ENCODE measurements around the gene OBSCN.

Gene OBSCN

GRCh38 chr1:228213917-228214808 is 6.3 kb downstream of the OBSCN start:
- Histone ChIP-seq H3K27me3 (ENCODE audit: insufficient read depth, poor library complexity, severe bottlenecking) (peaks cover 6% of the 10 kb centered on the region), H3K4me3 (replicated peaks; ENCODE audit: insufficient read depth, low read length) (peak overlapping the region; percentile 37), H3K27ac (replicated peaks) (no peak overlapping the region)
- no peak for TF ChIP-seq SPI1 (IDR thresholded peaks at IDR 0.05; ENCODE audit: borderline replicate concordance, low read depth)
- no peak for DNase-seq (ENCODE audit: low read depth in 1 of 2, low spot score in 1 of 2)

DNA sequence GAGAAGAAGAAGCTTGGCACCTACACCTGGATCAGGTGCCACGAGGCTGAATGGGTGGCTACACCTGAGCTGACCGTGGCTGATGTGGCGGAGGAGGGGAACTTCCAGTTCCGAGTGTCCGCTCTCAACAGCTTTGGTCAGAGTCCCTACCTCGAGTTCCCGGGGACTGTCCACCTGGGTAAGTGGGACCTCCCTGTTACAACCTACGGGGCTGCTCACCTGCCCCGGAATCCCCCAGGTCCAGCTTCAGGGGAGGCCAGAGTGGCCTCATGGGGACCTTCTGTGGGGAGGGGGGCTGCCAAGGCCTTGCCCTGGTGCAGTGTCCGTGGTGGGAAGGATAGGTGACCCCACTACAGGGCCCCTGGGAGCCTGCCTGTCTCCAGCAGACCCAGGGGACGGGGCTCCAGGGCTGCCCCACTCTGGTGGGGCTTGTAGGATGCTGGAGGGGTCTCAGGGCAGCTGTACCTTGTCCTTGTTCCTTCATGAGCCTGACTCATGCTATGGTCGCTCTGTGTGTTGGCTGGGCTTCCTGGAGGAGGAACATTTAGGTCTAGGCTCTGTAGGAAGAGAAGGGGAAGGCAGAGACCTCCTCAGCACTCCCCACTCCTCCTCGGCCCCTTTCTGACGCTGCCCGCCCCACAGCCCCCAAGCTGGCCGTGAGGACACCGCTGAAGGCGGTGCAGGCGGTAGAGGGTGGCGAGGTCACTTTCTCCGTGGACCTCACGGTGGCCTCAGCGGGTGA is 7.2 kb downstream of the OBSCN start:
- H3K4me3 ChIP-seq (replicated peaks; ENCODE audit: insufficient read depth, low read length) = no peak overlapping the region
- H3K27me3 ChIP-seq (ENCODE audit: insufficient read depth, poor library complexity, severe bottlenecking) = peaks cover 6% of the 10 kb centered on the region
- H3K27ac ChIP-seq (replicated peaks) = no peak overlapping the region
- DNase-seq (ENCODE audit: low read depth in 1 of 2, low spot score in 1 of 2) = no peak
- TF ChIP-seq POLR2AphosphoS5 (IDR thresholded peaks at IDR 0.05; ENCODE audit: low read depth) (no peak), SPI1 (IDR thresholded peaks at IDR 0.05; ENCODE audit: borderline replicate concordance, low read depth) (no peak), REST (IDR thresholded peaks at IDR 0.05; ENCODE audit: insufficient replicate concordance, low read depth) (no peak), GABPA (IDR thresholded peaks at IDR 0.05; ENCODE audit: low read depth) (no peak), CTCF (IDR thresholded peaks at IDR 0.05; ENCODE audit: insufficient read depth, low read length) (no peak)

DNA sequence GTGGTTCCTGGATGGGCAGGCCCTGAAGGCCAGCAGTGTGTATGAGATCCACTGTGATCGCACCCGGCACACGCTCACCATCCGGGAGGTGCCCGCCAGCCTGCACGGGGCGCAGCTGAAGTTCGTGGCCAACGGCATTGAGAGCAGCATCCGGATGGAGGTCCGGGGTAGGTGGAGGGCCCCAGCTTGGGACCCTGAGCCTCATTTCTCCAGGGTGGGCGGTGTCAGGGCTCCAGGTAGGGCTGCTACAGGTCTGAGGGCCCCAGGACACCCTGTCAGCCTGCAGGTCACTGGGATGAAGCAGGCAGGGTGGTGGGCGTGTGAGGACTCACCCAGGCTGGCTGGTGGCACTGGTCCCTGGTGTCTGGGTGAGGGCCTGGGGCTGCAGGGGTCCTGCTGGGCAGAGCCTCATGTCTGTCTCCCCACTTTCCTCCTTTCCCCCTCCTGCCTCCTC is 7.8 kb downstream of the OBSCN start:
- DNase-seq (ENCODE audit: low read depth in 1 of 2, low spot score in 1 of 2) = no peak
- peaks cover 6% of the 10 kb centered on the region for H3K27me3 ChIP-seq (ENCODE audit: insufficient read depth, poor library complexity, severe bottlenecking)
- TF ChIP-seq GABPA (IDR thresholded peaks at IDR 0.05; ENCODE audit: low read depth) (no peak), REST (IDR thresholded peaks at IDR 0.05; ENCODE audit: insufficient replicate concordance, low read depth) (no peak), SPI1 (IDR thresholded peaks at IDR 0.05; ENCODE audit: borderline replicate concordance, low read depth) (no peak), POLR2AphosphoS5 (IDR thresholded peaks at IDR 0.05; ENCODE audit: low read depth) (no peak), CTCF (IDR thresholded peaks at IDR 0.05; ENCODE audit: insufficient read depth, low read length) (no peak)

More for the DNA sequence above, 7.8 kb downstream of the OBSCN start:
- H3K27ac ChIP-seq (replicated peaks) = no peak overlapping the region
- no peak overlapping the region for H3K4me3 ChIP-seq (replicated peaks; ENCODE audit: insufficient read depth, low read length)

All from HL-60 (cell line).